Lower lobe of right lung (tissue), 2 donors: ENCODE results near the gene FAR1. TPM values are rescaled to one million over a fixed set of nuclear protein-coding genes. Genes with fewer than 3 reads are reported as not detected.

Experiments
- ATAC-seq, 2 donors: fragments of 200-7000 bp; cut with Tn5 transposase; one replicate each; pipeline ENCODE4 v1.9.1; 2020 to 2022; ENCODE audit warnings: mild to moderate bottlenecking in 2 of 2, moderate library complexity in 2 of 2
- DNase-seq: peaks from one replicate; pipeline ENCODE4 v3.0.0-alpha.2; 2020
- H3K27ac ChIP-seq: fragments of 200-600 bp; one replicate; pipeline ENCODE4 v1.8.0; 2022
- H3K27me3 ChIP-seq: fragments of 200-600 bp; one replicate; pipeline ENCODE4 v1.8.0; 2022; ENCODE audit warnings: low read depth
- H3K36me3 ChIP-seq: fragments of 200-600 bp; one replicate; pipeline ENCODE4 v1.8.0; 2022; ENCODE audit warnings: mild to moderate bottlenecking
- H3K4me1 ChIP-seq: fragments of 200-600 bp; one replicate; pipeline ENCODE4 v1.8.0; 2022
- H3K4me3 ChIP-seq: fragments of 200-600 bp; one replicate; pipeline ENCODE4 v1.8.0; 2022; ENCODE audit warnings: mild to moderate bottlenecking
- H3K9me3 ChIP-seq: fragments of 200-600 bp; one replicate; pipeline ENCODE4 v1.8.0; 2022
- intact Hi-C: fragments of 100-400 bp; cut with DNase I; formaldehyde crosslinking; loops from one replicate; pipeline ENCODE4 v1.11.0; 2022
- total RNA-seq: library from RNA; stranded (reverse); fragmentation: NEBNext Ultra II Directional; extraction: Animal tissue kit (Norgen Biotek cat#: 25700); gene quantifications from one replicate; pipeline ENCODE4 v1.2.1, GENCODE V29; 2021
- TF ChIP-seq, protein P1 (sequence below): fragments of 200-600 bp; IDR thresholded peaks from one replicate; pipeline ENCODE4 v1.8.0; 2022; ENCODE audit warnings: antibody characterized with exemption, mild to moderate bottlenecking
- donor health status: DM: no; HTN: yes; CAD: no; lungs with severe emphysema.

FAR1 gene
- total RNA-seq, 1 donor from 2014 or later = 65.3 TPM

- Histone ChIP-seq H3K27ac (no peak overlapping the region), H3K9me3 (no peaks in the 10 kb centered on the region), H3K4me3 (no peak overlapping the region), H3K4me1 (no peaks in the 10 kb centered on the region), H3K27me3 (no peaks in the 10 kb centered on the region), H3K36me3 (peaks cover 57% of the 10 kb centered on the region)
- ATAC-seq (no peak), DNase-seq (no peak)
- intact Hi-C loops = no loop called here
- TF ChIP-seq, protein P1, sequence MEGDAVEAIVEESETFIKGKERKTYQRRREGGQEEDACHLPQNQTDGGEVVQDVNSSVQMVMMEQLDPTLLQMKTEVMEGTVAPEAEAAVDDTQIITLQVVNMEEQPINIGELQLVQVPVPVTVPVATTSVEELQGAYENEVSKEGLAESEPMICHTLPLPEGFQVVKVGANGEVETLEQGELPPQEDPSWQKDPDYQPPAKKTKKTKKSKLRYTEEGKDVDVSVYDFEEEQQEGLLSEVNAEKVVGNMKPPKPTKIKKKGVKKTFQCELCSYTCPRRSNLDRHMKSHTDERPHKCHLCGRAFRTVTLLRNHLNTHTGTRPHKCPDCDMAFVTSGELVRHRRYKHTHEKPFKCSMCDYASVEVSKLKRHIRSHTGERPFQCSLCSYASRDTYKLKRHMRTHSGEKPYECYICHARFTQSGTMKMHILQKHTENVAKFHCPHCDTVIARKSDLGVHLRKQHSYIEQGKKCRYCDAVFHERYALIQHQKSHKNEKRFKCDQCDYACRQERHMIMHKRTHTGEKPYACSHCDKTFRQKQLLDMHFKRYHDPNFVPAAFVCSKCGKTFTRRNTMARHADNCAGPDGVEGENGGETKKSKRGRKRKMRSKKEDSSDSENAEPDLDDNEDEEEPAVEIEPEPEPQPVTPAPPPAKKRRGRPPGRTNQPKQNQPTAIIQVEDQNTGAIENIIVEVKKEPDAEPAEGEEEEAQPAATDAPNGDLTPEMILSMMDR = no peak
These were observed 31.4 kb downstream of the FAR1 start for GRCh38 chr11:13699870-13700269.

- H3K4me1 ChIP-seq = no peaks in the 10 kb centered on the region
These were observed 33.0 kb downstream of the FAR1 start for GRCh38 chr11:13701506-13701905.

DNA sequence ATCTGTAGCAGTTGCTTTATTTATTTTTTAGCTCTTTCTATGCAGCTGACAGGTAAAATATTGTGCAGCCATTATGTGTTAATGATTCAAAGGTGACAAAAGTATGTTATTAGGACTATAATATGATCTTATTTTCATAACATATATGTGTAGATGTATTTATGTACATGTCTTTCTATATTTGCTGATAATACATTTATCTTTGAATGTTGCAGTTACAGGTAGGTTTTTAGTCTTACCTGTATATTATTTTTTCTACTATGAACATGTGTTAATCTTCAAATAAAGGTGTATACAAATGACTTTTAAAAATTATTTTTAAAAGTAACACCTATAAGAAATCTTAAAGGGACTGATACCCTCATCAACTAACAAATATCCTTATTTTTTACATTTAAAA, 33.6 kb downstream of the FAR1 start:
- peaks cover 36% of the 10 kb centered on the region for H3K36me3 ChIP-seq
- intact Hi-C loops = no loop called here
- no peaks in the 10 kb centered on the region for H3K4me1 ChIP-seq
- H3K27ac ChIP-seq = no peak overlapping the region
- TF ChIP-seq, protein P1 = no peak
- no peak for DNase-seq
- ATAC-seq = no peak
- H3K9me3 ChIP-seq = no peaks in the 10 kb centered on the region
- no peak overlapping the region for H3K4me3 ChIP-seq
- no peaks in the 10 kb centered on the region for H3K27me3 ChIP-seq

More at GRCh38 chr11:13701506-13701905, 33.0 kb downstream of the FAR1 start:
- no peaks in the 10 kb centered on the region for H3K9me3 ChIP-seq
- no peak overlapping the region for H3K4me3 ChIP-seq
- peaks cover 42% of the 10 kb centered on the region for H3K36me3 ChIP-seq
- intact Hi-C loops = no loop called here
- DNase-seq (no peak), ATAC-seq (no peak)
- H3K27ac ChIP-seq = no peak overlapping the region
- TF ChIP-seq, protein P1 = no peak
- H3K27me3 ChIP-seq = no peaks in the 10 kb centered on the region

- no peaks in the 10 kb centered on the region for H3K9me3 ChIP-seq
- TF ChIP-seq, protein P1 = no peak
- no peaks in the 10 kb centered on the region for H3K4me1 ChIP-seq
- peaks cover 61% of the 10 kb centered on the region for H3K36me3 ChIP-seq
- no peaks in the 10 kb centered on the region for H3K27me3 ChIP-seq
- DNase-seq (no peak), ATAC-seq (no peak)
- H3K27ac ChIP-seq = no peak overlapping the region
- no peak overlapping the region for H3K4me3 ChIP-seq
- intact Hi-C loops = no loop called here
These were observed 37.2 kb downstream of the FAR1 start for GRCh38 chr11:13705710-13706109.

GRCh38 chr11:13713982-13714381, 45.5 kb downstream of the FAR1 start:
- Histone ChIP-seq H3K27me3 (no peaks in the 10 kb centered on the region), H3K27ac (no peak overlapping the region), H3K9me3 (no peaks in the 10 kb centered on the region), H3K4me1 (no peaks in the 10 kb centered on the region), H3K36me3 (peaks cover 74% of the 10 kb centered on the region), H3K4me3 (no peak overlapping the region)
- DNase-seq = no peak
- TF ChIP-seq, protein P1 = no peak
- intact Hi-C loops = no loop called here
- no peak for ATAC-seq

DNA sequence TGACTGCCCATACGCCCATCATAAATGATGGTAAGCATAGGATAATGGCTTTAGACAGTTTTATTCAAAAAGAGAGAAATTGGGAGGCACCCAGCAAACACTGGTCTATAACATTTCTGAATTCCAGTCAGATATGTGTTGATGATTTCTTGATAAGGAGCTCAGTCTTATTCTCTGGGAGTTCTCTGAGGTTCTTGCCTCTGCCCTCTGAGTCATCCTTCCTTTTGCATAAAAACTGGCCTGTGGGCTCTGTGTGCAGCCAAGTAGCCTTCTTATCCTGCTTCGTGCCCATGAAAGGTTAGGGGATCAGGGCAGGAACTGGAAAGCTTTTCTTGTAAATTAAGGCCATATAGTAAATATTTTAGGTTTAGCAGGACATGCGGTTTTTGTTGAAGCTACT, 48.9 kb downstream of the FAR1 start:
- TF ChIP-seq, protein P1 = no peak
- peaks cover 51% of the 10 kb centered on the region for H3K36me3 ChIP-seq
- DNase-seq (no peak), ATAC-seq (no peak)
- H3K27me3 ChIP-seq = no peaks in the 10 kb centered on the region
- H3K9me3 ChIP-seq = no peaks in the 10 kb centered on the region
- no peak overlapping the region for H3K27ac ChIP-seq
- no peak overlapping the region for H3K4me3 ChIP-seq
- intact Hi-C loops = no loop called here
- no peaks in the 10 kb centered on the region for H3K4me1 ChIP-seq
